HG03159 (cell line): ENCODE data around the gene NUP50.

ENCODE experiments used
- ATAC-seq: cut with Tn5 transposase; IDR thresholded peaks from one replicate; pipeline ENCODE4 v1.9.1; 2021; ENCODE audit warnings: mild to moderate bottlenecking, moderate library complexity; ENCODE audit not compliant: unreplicated experiment

Gene NUP50

DNA sequence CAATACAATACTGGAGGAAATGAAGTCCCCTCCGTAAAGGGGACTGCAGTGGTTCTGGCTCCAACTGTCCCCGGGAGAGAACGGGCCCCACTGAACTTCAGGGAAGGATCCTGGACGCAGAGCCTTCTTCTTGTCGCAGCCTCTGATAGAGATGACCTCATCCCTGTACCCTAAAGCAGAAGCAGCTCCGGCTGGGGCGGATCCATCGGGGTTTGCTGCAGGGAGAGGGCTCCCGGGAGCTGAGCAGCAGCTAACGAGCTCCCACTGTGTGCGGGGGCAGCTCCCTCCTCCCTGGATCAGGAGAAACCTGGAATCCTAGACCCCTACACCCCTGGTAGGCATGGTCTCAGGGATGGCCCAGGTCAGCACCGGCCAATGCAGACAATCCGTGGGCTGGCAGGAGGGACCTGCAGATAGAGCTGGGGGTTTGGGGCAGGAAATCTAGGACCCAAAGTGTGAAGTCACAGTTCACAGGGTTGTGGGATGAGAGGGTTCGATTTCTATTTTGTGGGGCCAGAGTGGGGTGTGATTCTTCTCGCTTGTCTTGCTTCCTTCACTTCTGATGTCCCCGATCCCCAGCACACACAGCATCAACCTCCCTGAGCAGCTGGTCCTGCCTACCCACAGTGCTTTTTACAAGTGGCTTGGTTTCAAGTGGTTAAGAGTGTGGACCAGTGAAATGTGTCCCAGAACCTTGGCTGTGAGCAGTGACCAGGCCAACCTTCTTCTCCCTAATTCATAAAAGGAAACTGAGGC, 64.1 kb downstream of the NUP50 start:
- no peak for ATAC-seq

DNA sequence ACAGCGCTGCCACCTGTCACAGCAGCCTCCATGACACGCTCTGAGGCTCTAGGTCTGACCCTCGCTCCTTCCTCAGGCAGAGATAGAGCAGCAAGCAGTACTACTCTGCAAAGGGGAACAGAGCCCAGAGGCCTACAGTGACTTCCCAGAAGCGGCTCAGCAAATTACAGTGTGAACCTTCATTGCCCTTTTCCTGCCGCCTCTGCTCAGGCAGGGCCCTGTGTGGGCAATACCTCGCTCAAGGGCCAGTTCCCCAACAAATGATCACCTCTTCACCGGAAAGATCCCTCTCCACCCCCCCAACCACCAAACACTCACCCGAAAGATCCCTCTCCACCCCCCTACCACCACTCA, 64.7 kb downstream of the NUP50 start:
- no peak for ATAC-seq

DNA sequence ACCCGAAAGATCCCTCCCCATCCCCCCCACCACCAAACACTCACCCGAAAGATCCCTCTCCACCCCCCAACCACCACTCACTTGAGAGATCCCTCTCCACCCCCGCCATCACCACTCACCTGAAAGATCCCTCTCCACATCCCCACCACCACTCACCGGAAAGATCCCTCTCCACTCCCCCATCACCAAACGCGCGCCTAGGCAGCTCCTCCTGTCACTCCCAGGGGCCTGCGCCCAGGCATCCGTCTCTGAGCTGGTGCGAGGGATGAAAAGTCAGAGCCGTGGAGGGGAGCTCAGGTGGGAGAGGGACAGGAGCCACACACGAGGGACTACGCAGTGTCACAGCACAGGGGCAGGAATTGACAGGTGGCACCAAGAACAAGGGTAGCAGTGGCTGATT, 65.5 kb downstream of the NUP50 start:
- no peak for ATAC-seq

DNA sequence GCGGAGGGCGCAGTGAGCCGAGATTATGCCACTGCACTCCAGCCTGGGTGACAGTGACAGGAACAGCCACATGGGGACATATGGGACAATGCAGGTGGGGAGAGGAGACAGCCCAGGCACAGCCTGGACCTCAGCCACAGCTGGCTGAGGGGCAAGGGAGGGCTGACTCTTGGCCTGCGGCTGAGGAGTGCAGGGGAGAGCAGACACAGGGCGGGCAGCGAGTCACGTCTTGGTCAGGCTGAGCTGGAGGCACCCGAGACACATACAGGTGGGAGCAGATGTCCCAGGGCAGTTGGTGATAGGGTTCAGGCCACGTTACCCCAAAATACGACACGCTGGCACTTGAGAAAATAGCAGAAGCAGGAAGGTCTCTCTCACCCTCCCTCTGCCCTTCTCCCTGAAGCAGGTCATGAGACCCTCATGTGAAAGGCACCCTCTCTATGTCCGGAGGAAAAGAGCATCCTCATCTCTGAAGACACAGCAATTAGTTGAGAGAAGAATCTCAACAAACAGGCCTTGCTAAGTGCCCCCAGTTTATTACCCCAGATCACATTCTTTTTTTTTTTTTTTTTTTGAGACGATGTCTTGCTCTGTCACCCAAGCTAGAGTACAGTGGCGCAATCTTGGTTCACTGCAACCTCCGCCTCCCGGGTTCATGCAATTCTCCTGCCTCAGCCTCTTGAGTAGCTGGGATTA, 66.4 kb downstream of the NUP50 start:
- no peak for ATAC-seq

DNA sequence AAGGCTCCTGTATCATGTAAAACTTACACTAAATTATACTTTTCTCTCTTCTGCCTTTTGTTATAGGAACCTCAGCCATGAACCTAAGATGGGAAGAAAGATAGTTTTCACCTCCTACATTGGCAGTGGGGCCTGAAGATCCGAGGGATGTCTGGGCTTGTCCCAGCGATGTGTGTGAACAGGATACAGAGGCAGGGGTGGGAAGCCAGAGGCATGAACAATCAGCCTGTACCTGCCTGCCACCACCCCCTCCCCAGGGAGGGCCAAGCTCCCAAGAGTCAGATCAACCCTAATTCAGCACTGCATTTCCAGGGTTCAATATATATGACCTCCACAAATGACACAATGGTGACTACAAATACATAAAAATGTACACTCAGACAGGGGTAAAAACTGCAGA, 67.6 kb downstream of the NUP50 start:
- ATAC-seq = no peak

DNA sequence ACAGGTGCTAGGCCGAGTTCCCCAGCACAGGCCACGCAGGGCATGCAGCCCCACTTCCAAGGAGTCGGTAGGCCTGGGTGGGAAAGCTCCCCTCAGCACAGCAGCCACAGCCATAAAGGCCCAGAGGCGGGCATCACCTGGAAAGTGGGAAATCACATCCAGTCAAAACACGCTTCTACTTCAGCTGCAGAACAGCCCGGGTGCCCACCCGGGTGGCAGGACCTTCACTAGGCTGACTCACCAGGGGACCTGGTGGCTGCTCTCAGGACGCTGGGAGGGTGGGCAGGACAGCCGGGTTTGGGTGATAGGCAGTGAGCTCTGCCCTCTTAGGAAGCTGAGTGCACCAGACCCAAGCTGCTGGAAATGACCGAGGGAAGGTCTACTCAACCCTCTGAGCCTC, 69.7 kb downstream of the NUP50 start:
- ATAC-seq = no peak

DNA sequence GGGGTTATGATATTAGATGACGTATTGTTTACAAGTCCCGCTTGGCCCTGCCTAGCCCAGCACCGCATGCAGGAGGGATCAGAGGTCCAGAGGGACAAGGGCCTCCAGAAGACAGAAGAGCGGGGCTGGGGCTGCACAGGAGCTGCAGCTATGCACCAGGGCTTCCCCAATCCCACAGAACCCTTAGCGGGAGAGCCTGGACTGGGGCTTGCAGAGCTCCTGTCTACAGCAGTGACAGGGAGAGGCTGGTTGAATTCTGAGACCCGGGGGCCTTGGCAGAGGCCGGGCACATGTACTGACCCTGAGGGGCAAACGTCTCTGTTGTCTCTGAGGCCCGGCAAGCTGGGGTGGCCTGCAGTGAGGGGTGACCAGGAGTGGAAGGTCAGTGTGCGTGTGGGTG, 70.1 kb downstream of the NUP50 start:
- ATAC-seq = no peak

DNA sequence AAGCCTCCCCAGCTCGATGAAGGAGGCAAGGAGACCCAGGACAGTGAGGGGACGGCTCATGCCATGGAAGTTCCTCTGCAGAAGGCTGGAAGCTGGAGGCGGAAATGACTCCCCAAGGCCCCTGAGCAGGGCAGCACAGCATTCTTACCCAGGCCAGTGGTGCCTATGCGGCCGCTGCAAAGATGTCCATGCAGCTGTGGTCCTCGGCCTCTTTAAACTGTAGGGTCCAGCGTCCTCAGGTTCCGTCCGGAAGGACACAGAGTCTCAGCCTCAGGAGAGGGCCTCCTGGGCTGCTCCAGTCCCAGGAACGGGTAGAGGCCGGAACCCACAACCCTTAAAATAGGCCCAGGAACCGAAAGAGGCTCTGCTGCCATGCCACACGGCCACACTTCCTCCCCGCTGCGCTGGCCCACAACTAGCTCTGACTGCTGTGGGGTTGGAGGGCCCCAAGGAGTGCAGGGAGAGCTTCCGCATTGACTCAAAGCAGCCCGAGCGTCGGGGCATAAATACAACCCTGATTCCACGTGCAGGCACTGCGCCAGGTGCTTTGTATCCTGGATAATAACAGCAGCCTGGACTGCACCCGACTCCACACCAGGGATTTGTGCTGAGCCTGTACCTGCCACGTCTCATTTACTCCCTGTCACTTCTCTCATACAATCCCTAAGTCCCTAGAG, 71.5 kb downstream of the NUP50 start:
- ATAC-seq = peak; percentile 76

DNA sequence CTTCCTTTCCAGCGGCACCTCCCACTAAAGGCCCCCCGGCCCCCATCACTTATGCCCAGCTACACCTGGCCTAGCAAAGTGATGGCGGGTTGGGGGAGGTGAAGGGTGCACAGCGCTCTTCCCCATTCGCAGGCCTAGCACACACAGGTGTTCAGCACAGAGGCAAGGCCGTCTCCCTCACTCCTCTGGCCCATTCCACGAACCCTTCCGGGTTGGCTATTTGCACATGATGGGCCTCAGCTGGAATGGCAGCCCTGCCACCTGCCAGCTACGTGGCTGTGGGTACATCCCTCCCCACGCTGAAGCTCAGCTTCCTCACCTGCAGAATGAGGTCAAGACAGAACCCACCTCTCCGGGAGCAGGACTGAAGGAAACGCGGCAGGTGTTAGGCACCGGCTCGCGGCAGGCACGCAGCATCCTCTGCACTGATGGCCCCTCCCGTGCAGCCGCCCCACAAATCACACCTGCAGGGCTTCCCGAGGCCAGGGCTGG, 72.2 kb downstream of the NUP50 start:
- peak; percentile 3 for ATAC-seq

DNA sequence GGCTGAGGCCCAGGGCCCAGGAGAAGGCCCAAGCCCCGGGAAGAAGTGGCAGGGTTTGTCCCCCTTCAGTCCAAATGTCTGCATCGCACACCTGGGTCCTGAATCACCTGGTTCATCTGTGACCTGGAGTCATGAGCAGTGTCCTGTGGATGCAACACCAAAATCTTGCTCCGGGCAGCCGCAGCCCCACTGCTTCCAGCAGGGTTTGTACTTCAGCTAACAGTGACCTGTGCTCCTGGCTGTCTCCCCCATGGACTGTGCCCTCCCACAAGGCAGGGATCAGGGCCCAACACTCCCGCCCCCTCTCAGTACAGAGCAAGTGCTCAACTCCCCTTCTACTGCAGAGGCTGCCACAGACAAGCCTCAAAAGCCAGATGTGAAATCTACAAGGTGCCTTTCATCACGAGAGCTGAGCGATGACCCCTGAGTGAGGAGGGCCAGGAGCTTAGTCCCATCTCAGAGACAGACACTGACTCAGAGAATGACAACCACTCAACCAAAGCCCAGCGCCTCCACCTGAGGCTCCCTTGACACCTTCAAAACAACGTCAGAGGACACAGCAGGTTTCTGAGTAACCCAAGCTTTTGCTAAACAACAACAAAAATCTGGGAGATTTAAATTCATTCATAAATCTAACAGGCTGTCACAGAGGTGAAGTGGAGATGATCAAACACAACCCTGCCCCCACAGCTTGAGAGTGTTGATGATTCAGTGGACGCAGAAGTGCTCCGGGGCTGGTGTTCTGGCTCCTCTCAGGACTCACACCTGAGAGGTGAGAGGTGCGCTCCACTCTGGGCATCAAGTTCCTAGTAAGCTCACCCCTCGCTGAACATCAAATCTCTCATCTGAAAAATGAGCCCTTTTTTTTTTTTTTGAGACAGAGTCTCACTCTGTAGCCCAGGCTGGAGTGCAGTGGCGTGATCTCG, 73.6 kb downstream of the NUP50 start:
- ATAC-seq = no peak
